ENCODE data around the gene TTLL5.

- TF ChIP-seq ZFP3 (CRISPR knock-in tag; IDR thresholded peaks at IDR 0.05) (no peak), ZNF565 (CRISPR knock-in tag; conservative IDR thresholded peaks at IDR 0.05; ENCODE audit: low read depth) (no peak), CREB5 (CRISPR knock-in tag; IDR thresholded peaks at IDR 0.05; ENCODE audit: low read depth) (no peak), BACH2 (CRISPR knock-in tag; IDR thresholded peaks at IDR 0.05; ENCODE audit: borderline replicate concordance) (no peak), CSDC2 (CRISPR knock-in tag; IDR thresholded peaks at IDR 0.05) (no peak), PATZ1 (CRISPR knock-in tag; IDR thresholded peaks at IDR 0.05; ENCODE audit: borderline replicate concordance) (no peak), TSHZ2 (CRISPR knock-in tag; IDR thresholded peaks at IDR 0.05) (no peak), PPARA (CRISPR knock-in tag; IDR thresholded peaks at IDR 0.05; ENCODE audit: borderline replicate concordance) (no peak), TCF4 (CRISPR knock-in tag; IDR thresholded peaks at IDR 0.05; ENCODE audit: borderline replicate concordance) (no peak), ESRRG (CRISPR knock-in tag; IDR thresholded peaks at IDR 0.05) (no peak), OSR1 (CRISPR knock-in tag; IDR thresholded peaks at IDR 0.05) (no peak), ZNF70 (CRISPR knock-in tag; IDR thresholded peaks at IDR 0.05) (no peak), ZC3H10 (CRISPR knock-in tag; IDR thresholded peaks at IDR 0.05) (no peak)
These were observed 41.1 kb downstream of the TTLL5 start for GRCh38 chr14:75702122-75702521.

Measured in SK-N-SH treated with all-trans-retinoic acid at 6 μM for 48 hours (cell line).